HepG2 (cell line): ENCODE measurements around the gene MCF2L. TPM values are rescaled to one million over a fixed set of nuclear protein-coding genes. Genes with fewer than 3 reads are reported as not detected.

Experiments used
- ATAC-seq: fragments of 200-7000 bp; cut with Tn5 transposase; 3 replicates; pipeline ENCODE4 v1.9.1; 2020; ENCODE audit warnings: mild to moderate bottlenecking, moderate library complexity
- BruUV-seq: library from RNA; stranded (reverse); fragments of 400-500 nt; replicated peaks from 2 replicates; lab custom pipeline; 2021; lab: Mats Ljungman, UMichigan
- CTCF ChIA-PET: fragments of 300-600 bp; formaldehyde crosslinking; extraction: SDS; loops from one replicate; lab custom pipeline; 2021; ENCODE audit warnings: low total read pairs, inconsistent platforms, low intra/inter-chr PET ratio; lab: Yijun Ruan, JAX
- POLR2A ChIA-PET: fragments of 350-600 bp; sonication (Branson Sonifier 250); formaldehyde crosslinking; loops from one replicate; lab custom pipeline; 2020; ENCODE audit warnings: antibody characterized with exemption, inconsistent platforms; lab: Yijun Ruan, JAX
- DNase-seq: peaks from one replicate; pipeline ENCODE4 v3.0.0-alpha.2; 2015; ENCODE audit warnings: low spot score
- FAIRE-seq: peaks from 3 replicates; lab custom pipeline; 2011; peaks lifted over from hg19 to GRCh38; lab: Jason Lieb, UNC
- H2AFZ ChIP-seq: one replicate; pipeline ENCODE4 v1.6.1; 2011; ENCODE audit warnings: low read length, inconsistent platforms
- H3K27ac ChIP-seq: fragments of 300-600 bp; 3 replicates; pipeline ENCODE4 v1.8.0; 2011; ENCODE audit warnings: mixed run types, mild to moderate bottlenecking, mixed read lengths, low read length, inconsistent platforms; ENCODE audit not compliant: insufficient read depth; ENCODE audit errors: extremely low read length
- H3K27me3 ChIP-seq, 2 experiments: fragments of 200-600 bp in 1 of 2; 2 replicates in 1 of 2; 3 replicates in 1 of 2; pipeline versions ENCODE4 v1.6.0 to v1.8.0; 2011; ENCODE audit warnings: low read length in 2 of 2, mild to moderate bottlenecking in 2 of 2, moderate library complexity in 2 of 2, inconsistent platforms in 1 of 2; ENCODE audit not compliant: insufficient read depth in 2 of 2, control insufficient read depth in 1 of 2
- H3K36me3 ChIP-seq, 2 experiments: fragments of 200-600 bp in 1 of 2; replicated peaks in 1 of 2; 2 replicates in 1 of 2; 3 replicates in 1 of 2; pipeline versions ENCODE4 v1.5.1 to v1.8.0; 2011; ENCODE audit warnings: low read length in 2 of 2, inconsistent platforms in 1 of 2; ENCODE audit not compliant: insufficient read depth in 2 of 2, control insufficient read depth in 1 of 2
- H3K4me1 ChIP-seq: 2 replicates; pipeline ENCODE4 v1.5.1; 2012; ENCODE audit warnings: low read length, inconsistent platforms; ENCODE audit not compliant: insufficient read depth
- H3K4me2 ChIP-seq: 2 replicates; pipeline ENCODE4 v1.6.0; 2011; ENCODE audit warnings: low read depth, low read length, inconsistent platforms
- H3K4me3 ChIP-seq, 3 experiments: fragments of 200-600 bp in 1 of 3; sonication (generic), shearing (Covaris generic) in 1 of 3; replicated peaks in 1 of 3; 2 replicates each; pipeline ENCODE4 v1.5.1; 2011 to 2016; ENCODE audit warnings: low read length in 3 of 3, inconsistent platforms in 2 of 3, low read depth in 2 of 3, mild to moderate bottlenecking in 2 of 3, control low read depth in 1 of 3, mixed read lengths in 1 of 3; ENCODE audit not compliant: insufficient read depth in 1 of 3
- H3K79me2 ChIP-seq: one replicate; pipeline ENCODE4 v1.6.1; 2011; ENCODE audit warnings: low read length, inconsistent platforms; ENCODE audit not compliant: insufficient read depth
- H3K9ac ChIP-seq: 2 replicates; pipeline ENCODE4 v1.6.0; 2011; ENCODE audit warnings: mild to moderate bottlenecking, low read depth, low read length, inconsistent platforms; ENCODE audit not compliant: insufficient read depth
- H3K9me3 ChIP-seq: 2 replicates; pipeline ENCODE4 v1.5.1; 2012; ENCODE audit warnings: mild to moderate bottlenecking, low read length
- H4K20me1 ChIP-seq: 2 replicates; pipeline ENCODE4 v1.6.0; 2011; ENCODE audit warnings: inconsistent platforms, mild to moderate bottlenecking, low read length, moderate library complexity; ENCODE audit not compliant: insufficient read depth
- CCAR2 ChIP-seq: fragments of 200-400 bp; formaldehyde crosslinking; optimal IDR thresholded peaks from 2 replicates; pipeline ENCODE3; 2018; ENCODE audit warnings: low read depth, mild to moderate bottlenecking, low read length, moderate library complexity
- KLF15 ChIP-seq: sonication (generic); formaldehyde crosslinking; IDR thresholded peaks from 2 replicates; pipeline ENCODE4 v1.8.1; 2023; ENCODE audit warnings: borderline replicate concordance, mild to moderate bottlenecking, inconsistent platforms, missing genetic modification reagents, mixed read lengths
- NAIF1 ChIP-seq: sonication (generic); formaldehyde crosslinking; IDR thresholded peaks from 2 replicates; pipeline ENCODE4 v1.5.0; 2020; ENCODE audit warnings: mild to moderate bottlenecking, missing genetic modification reagents, borderline replicate concordance
- STAG1 ChIP-seq: sonication (generic); formaldehyde crosslinking; IDR thresholded peaks from 2 replicates; pipeline ENCODE4 v1.4.0; 2020; ENCODE audit warnings: missing genetic modification reagents
- ZBTB3 ChIP-seq: sonication (generic); formaldehyde crosslinking; IDR thresholded peaks from 2 replicates; pipeline ENCODE4 v1.4.0; 2020; ENCODE audit warnings: low read depth, mild to moderate bottlenecking, moderate library complexity, missing genetic modification reagents, borderline replicate concordance
- ZNF614 ChIP-seq: IDR thresholded peaks from 2 replicates; pipeline ENCODE4 v1.6.1; 2018; ENCODE audit warnings: missing biosample characterization, missing genetic modification reagents, inconsistent platforms, borderline replicate concordance
- WGBS: methylation state at CpG from one replicate; pipeline ENCODE4 v1.1.6; 2017; ENCODE audit warnings: low lambda C conversion rate; 5-methylcytosine and 5-hydroxymethylcytosine counted together
- in situ Hi-C: cut with HindIII; loops from 2 replicates; pipeline ENCODE4 v1.10.0; 2017; ENCODE audit warnings: low pct_unique_long_range_greater_than_20kb; ENCODE audit not compliant: extremely low pct_ligation_motif_present
- intact Hi-C: fragments of 100-400 bp; cut with micrococcal nuclease; formaldehyde crosslinking; loops from one replicate; pipeline ENCODE4 v1.10.0; 2022; ENCODE audit not compliant: unreplicated experiment
- polyA plus RNA-seq, 8 experiments: library from polyadenylated mRNA; depleted of rRNA in 3 of 8; stranded (reverse) in 7 of 8; unstranded in 1 of 8; fragments of >200 nt; fragmentation: Illumina TruSeq in 4 of 8; extraction: Trizol in 4 of 8; gene quantifications; 2 replicates each; pipeline versions ENCODE4 v1.2.1 to v1.2.3, GENCODE V29; 2011 to 2016; ENCODE audit warnings: low read depth in 4 of 8, missing spikeins in 1 of 8, mixed read lengths in 1 of 8; ENCODE audit not compliant: insufficient read depth in 1 of 8
- total RNA-seq, 5 experiments: library from RNA; depleted of rRNA; stranded (reverse); fragments of >200 nt; fragmentation: Illumina TruSeq; extraction: Trizol; gene quantifications; 2 replicates each; pipeline ENCODE4 v1.2.3, GENCODE V29; 2016; ENCODE audit warnings: low read depth in 1 of 5
- TF ChIP-seq, protein P1 (sequence below): sonication (generic); formaldehyde crosslinking; IDR thresholded peaks from 2 replicates; pipeline ENCODE4 v1.5.0; 2020; ENCODE audit warnings: mild to moderate bottlenecking, missing genetic modification reagents

The MCF2L gene
- total and polyA plus RNA-seq, 2 of the 13 experiments (the other 11 are each of a cell fraction or from before 2014, with no cell fraction given) = 19.4 to 28.4 TPM

DNA sequence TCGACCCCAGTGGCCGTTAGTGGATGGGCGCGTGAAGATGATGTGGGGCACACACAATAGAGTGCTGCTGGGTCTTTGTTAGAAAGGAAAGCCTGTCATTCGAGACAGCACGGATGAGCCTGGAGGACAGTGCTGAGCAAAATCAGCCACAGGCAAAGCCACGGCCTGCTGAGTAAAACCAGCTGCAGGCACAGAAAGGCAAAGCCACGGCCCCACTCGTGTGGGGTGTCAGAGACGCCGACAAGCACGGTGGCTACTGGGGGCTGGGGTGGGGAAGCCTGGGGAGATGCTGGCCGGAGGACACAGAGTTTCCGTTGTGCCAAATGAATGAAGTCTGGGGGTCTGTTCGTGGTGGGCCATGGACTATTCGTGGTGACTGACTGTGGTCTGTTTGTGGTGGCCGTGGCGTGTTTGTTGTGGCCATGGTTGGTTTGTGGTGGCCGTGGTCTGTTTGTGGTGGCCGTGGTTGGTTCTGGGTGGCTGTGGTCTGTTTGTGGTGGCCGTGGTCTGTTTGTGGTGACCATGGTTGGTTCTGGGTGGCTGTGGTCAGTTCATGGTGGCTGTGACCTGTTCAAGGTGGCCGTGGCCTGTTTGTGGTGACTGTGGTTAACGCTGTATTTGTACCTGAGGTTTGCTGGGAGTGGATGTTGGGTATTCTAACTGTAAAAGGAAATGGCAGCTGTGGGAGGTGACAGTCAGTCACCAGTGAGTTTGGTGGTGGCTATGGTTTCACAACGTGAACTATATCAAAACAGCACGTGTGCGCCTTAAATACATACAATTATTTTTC lies 36.3 kb downstream of the MCF2L start:
- 97% methylated on average over 26 of the region's 26 CpGs for WGBS
- peaks cover 68% of the 10 kb centered on the region for H3K4me1 ChIP-seq
- no peak for DNase-seq
- in situ Hi-C loops = no loop called here
- H2AFZ ChIP-seq = no peak overlapping the region
- no peaks in the 10 kb centered on the region for H3K27me3 ChIP-seq
- intact Hi-C loops = no loop called here
- no peak overlapping the region for H3K9ac ChIP-seq
- CTCF ChIA-PET = no interaction called here
- no peak for TF ChIP-seq ZNF614 (CRISPR knock-in tag)
- TF ChIP-seq CCAR2 = no peak
- TF ChIP-seq STAG1 (CRISPR knock-in tag) = no peak
- TF ChIP-seq ZBTB3 (CRISPR knock-in tag) = no peak
- TF ChIP-seq KLF15 (CRISPR knock-in tag) = no peak
- TF ChIP-seq, all 625 proteins: peak for 0
- no peaks in the 10 kb centered on the region for H3K9me3 ChIP-seq
- no peak overlapping the region for H3K27ac ChIP-seq
- H3K4me3 ChIP-seq = no peak overlapping the region
- H3K4me2 ChIP-seq = no peak overlapping the region
- FAIRE-seq (no peak), ATAC-seq (no peak)
- peaks cover 5% of the 10 kb centered on the region for H3K79me2 ChIP-seq
- no peaks in the 10 kb centered on the region for H4K20me1 ChIP-seq
- peaks cover 0 to 6% of the 10 kb centered on the region in 2 experiments; a peak in 2 of 5 replicates for H3K36me3 ChIP-seq
- POLR2A ChIA-PET = no interaction called here
- no TSS peak for BruUV-seq

DNA sequence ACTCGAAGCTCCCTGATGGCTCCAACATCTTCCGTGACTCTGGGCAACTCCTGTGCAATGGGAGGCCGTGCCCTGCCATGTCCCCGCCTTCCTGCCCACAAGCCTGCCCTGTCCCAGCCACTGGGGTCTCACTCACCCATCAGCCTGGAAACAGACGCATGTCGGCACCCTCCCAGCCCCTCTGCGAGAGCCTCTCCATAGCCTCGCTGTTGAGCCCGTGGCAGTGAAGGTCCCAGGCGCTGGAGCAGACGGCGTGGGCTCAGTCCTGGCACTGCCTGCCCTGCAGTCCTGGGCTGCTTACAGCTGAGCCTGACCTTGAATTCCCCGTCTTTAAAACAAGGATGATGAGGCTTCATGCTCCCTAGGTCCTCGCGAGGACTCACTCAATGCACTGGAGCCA lies 37.0 kb downstream of the MCF2L start:
- H3K27ac ChIP-seq = no peak overlapping the region
- intact Hi-C loops = no loop called here
- no peak overlapping the region for H3K4me3 ChIP-seq
- no peak for TF ChIP-seq NAIF1 (CRISPR knock-in tag)
- TF ChIP-seq, protein P1, sequence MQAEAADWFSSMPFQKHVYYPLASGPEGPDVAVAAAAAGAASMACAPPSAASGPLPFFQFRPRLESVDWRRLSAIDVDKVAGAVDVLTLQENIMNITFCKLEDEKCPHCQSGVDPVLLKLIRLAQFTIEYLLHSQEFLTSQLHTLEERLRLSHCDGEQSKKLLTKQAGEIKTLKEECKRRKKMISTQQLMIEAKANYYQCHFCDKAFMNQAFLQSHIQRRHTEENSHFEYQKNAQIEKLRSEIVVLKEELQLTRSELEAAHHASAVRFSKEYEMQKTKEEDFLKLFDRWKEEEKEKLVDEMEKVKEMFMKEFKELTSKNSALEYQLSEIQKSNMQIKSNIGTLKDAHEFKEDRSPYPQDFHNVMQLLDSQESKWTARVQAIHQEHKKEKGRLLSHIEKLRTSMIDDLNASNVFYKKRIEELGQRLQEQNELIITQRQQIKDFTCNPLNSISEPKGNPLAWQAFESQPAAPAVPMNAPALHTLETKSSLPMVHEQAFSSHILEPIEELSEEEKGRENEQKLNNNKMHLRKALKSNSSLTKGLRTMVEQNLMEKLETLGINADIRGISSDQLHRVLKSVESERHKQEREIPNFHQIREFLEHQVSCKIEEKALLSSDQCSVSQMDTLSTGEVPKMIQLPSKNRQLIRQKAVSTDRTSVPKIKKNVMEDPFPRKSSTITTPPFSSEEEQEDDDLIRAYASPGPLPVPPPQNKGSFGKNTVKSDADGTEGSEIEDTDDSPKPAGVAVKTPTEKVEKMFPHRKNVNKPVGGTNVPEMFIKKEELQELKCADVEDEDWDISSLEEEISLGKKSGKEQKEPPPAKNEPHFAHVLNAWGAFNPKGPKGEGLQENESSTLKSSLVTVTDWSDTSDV (CRISPR knock-in tag) = 0 out of 2 replicates have a peak, but pooled peaks have one; percentile 45
- DNase-seq (no peak), ATAC-seq (no peak), FAIRE-seq (no peak)
- H4K20me1 ChIP-seq = no peaks in the 10 kb centered on the region
- no peak overlapping the region for H3K4me2 ChIP-seq
- H3K9ac ChIP-seq = no peak overlapping the region
- no TSS peak for BruUV-seq
- no peak overlapping the region for H2AFZ ChIP-seq
- ChIA-PET CTCF (no interaction called here), POLR2A (no interaction called here)
- no peaks in the 10 kb centered on the region for H3K27me3 ChIP-seq
- in situ Hi-C loops = no loop called here
- H3K36me3 ChIP-seq = peaks cover 0 to 6% of the 10 kb centered on the region in 2 experiments; a peak in 2 of 5 replicates
- H3K79me2 ChIP-seq = peaks cover 11% of the 10 kb centered on the region
- H3K4me1 ChIP-seq = peaks cover 68% of the 10 kb centered on the region
- no peaks in the 10 kb centered on the region for H3K9me3 ChIP-seq
- WGBS = no CpG with 5 or more reads among the region's 15 CpGs
